ENCODE data around the gene PEX13.

GRCh38 chr2:61021228-61021660, 3.7 kb downstream of the PEX13 start:
- TF ChIP-seq GATA2 (IDR thresholded peaks at IDR 0.05; ENCODE audit: low read depth, low read length) (no peak), GATA3 (IDR thresholded peaks at IDR 0.05; ENCODE audit: low read depth, low read length) (no peak)

Measured in SH-SY5Y (cell line).